ENCODE data around the gene TMIE. TPM values are rescaled to one million over a fixed set of nuclear protein-coding genes. Genes with fewer than 3 reads are reported as not detected.

TMIE gene
- polyA plus RNA-seq, 1 donor (not counting 4 experiments of a cell fraction or from before 2014, with no cell fraction given), result 0.07 TPM

DNA sequence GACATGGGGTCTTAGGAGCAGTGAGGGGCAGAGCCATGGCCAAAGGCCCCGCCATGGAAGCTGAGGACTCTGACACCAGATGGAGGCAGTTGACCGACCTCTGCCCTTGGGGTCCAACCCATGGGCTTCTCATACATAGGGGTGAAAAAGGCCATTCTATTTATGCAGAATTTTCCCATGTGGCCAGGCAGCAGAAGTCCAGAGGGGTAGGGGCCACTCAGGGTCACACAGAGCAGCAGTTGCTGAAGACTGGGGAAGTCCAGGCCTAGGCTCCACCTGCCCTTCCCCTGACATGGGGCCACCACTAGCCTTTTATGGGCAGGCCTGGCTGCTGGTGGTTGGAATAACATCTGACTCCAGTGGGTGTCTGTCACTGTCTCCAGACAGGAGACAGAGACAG lies 10.1 kb downstream of the TMIE start:
- DNase-seq (ENCODE audit: low read depth, low spot score) (no peak), FAIRE-seq (no peak)
- H3K4me2 ChIP-seq (ENCODE audit: control insufficient read depth, extremely low read depth, insufficient read depth, low read depth, low read length), result no peak overlapping the region
- no peak overlapping the region for H3K27ac ChIP-seq (ENCODE audit: control insufficient read depth, insufficient read depth, low read length)
- H3K4me1 ChIP-seq (ENCODE audit: control insufficient read depth, extremely low read depth, insufficient read depth, low read length), result peaks cover 10% of the 10 kb centered on the region
- H3K9ac ChIP-seq (ENCODE audit: control insufficient read depth, extremely low read depth, insufficient read depth, low read length), result no peak overlapping the region
- H3K79me2 ChIP-seq (ENCODE audit: control insufficient read depth, insufficient read depth, low read length), result no peaks in the 10 kb centered on the region
- H3K36me3 ChIP-seq (ENCODE audit: control insufficient read depth in 2 of 2, extremely low read depth in 1 of 2, insufficient read depth in 2 of 2, low read length in 2 of 2), result no peaks in the 10 kb centered on the region
- H3K9me1 ChIP-seq (ENCODE audit: control insufficient read depth, extremely low read depth, insufficient read depth, low read length), result no peaks in the 10 kb centered on the region
- H3K9me3 ChIP-seq (ENCODE audit: control insufficient read depth, low read depth, low read length), result no peaks in the 10 kb centered on the region
- no peak overlapping the region for H3K4me3 ChIP-seq (ENCODE audit: control insufficient read depth in 2 of 3, extremely low read depth in 1 of 3, insufficient read depth in 2 of 3, low read depth in 1 of 3, low read length in 3 of 3)
- H4K20me1 ChIP-seq (ENCODE audit: control insufficient read depth, extremely low read depth, insufficient read depth, low read length), result no peaks in the 10 kb centered on the region
- no peak for TF ChIP-seq CTCF (optimal IDR thresholded peaks at IDR 0.05 in 1 of 3, IDR thresholded peaks at IDR 0.05 in 1 of 3, conservative IDR thresholded peaks at IDR 0.05 in 1 of 3; ENCODE audit: extremely low read depth in 1 of 3, insufficient read depth in 2 of 3, low read length in 3 of 3)
- no peak for TF ChIP-seq EZH2 (IDR thresholded peaks at IDR 0.05; ENCODE audit: low read length)
- dilution Hi-C loops (cut with MboI; ENCODE audit: extremely low pct_ligation_motif_present, low sequenced_read_pairs), result no loop called here
- H3K27me3 ChIP-seq (ENCODE audit: control insufficient read depth, extremely low read depth, insufficient read depth, low read length), result no peaks in the 10 kb centered on the region
- no peak overlapping the region for H2AFZ ChIP-seq (ENCODE audit: control insufficient read depth, low read length)

DNA sequence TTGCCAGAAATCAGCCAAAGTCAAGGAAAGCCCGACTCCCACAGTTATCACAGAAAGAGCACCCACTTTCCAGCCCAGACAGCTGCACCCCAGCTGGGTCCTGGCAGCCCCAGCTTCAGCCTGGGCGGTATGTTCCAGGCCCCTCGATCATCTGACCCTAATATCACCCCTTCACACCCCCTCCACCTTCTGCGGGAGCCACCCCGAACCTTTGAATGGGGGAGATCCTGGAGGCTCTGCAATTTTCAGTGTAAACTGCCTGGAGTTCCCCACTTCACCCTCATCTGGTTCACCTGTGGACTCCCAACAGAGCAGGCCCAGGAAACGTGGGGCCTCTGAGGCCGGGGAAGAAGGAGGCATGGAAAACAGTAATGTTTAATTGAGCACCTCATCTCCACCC lies 10.6 kb downstream of the TMIE start:
- TF ChIP-seq CTCF (optimal IDR thresholded peaks at IDR 0.05 in 1 of 3, IDR thresholded peaks at IDR 0.05 in 1 of 3, conservative IDR thresholded peaks at IDR 0.05 in 1 of 3; ENCODE audit: extremely low read depth in 1 of 3, insufficient read depth in 2 of 3, low read length in 3 of 3) (no peak), EZH2 (IDR thresholded peaks at IDR 0.05; ENCODE audit: low read length) (no peak)
- no peak for FAIRE-seq

More for the DNA sequence above, 10.6 kb downstream of the TMIE start:
- Histone ChIP-seq H3K27me3 (ENCODE audit: control insufficient read depth, extremely low read depth, insufficient read depth, low read length) (no peaks in the 10 kb centered on the region), H3K9me3 (ENCODE audit: control insufficient read depth, low read depth, low read length) (no peaks in the 10 kb centered on the region), H3K4me2 (ENCODE audit: control insufficient read depth, extremely low read depth, insufficient read depth, low read depth, low read length) (no peak overlapping the region), H3K79me2 (ENCODE audit: control insufficient read depth, insufficient read depth, low read length) (no peaks in the 10 kb centered on the region), H3K4me3 (ENCODE audit: control insufficient read depth in 2 of 3, extremely low read depth in 1 of 3, insufficient read depth in 2 of 3, low read depth in 1 of 3, low read length in 3 of 3) (no peak overlapping the region), H3K4me1 (ENCODE audit: control insufficient read depth, extremely low read depth, insufficient read depth, low read length) (peaks cover 10% of the 10 kb centered on the region), H4K20me1 (ENCODE audit: control insufficient read depth, extremely low read depth, insufficient read depth, low read length) (no peaks in the 10 kb centered on the region), H3K9me1 (ENCODE audit: control insufficient read depth, extremely low read depth, insufficient read depth, low read length) (no peaks in the 10 kb centered on the region), H3K36me3 (ENCODE audit: control insufficient read depth in 2 of 2, extremely low read depth in 1 of 2, insufficient read depth in 2 of 2, low read length in 2 of 2) (no peaks in the 10 kb centered on the region), H3K27ac (ENCODE audit: control insufficient read depth, insufficient read depth, low read length) (no peak overlapping the region), H2AFZ (ENCODE audit: control insufficient read depth, low read length) (no peak overlapping the region), H3K9ac (ENCODE audit: control insufficient read depth, extremely low read depth, insufficient read depth, low read length) (no peak overlapping the region)
- DNase-seq (ENCODE audit: low read depth, low spot score), result no peak
- dilution Hi-C loops (cut with MboI; ENCODE audit: extremely low pct_ligation_motif_present, low sequenced_read_pairs), result no loop called here
